Keratinocyte (primary cell): ENCODE measurements around the gene PIEZO1.

Source experiments
- EZH2 ChIP-seq: IDR thresholded peaks from one replicate; pipeline ENCODE4 v1.6.1; 2012; ENCODE audit warnings: inconsistent platforms, mild to moderate bottlenecking, low read length, moderate library complexity
- TF ChIP-seq, protein P1 (sequence below), 3 experiments: IDR thresholded peaks in 1 of 3; conservative IDR thresholded peaks in 1 of 3; optimal IDR thresholded peaks in 1 of 3; 2 replicates in 2 of 3; 3 replicates in 1 of 3; pipeline versions ENCODE3 to v1.5.1; 2011; ENCODE audit warnings: low read length in 3 of 3, mild to moderate bottlenecking in 3 of 3, moderate library complexity in 2 of 3, control low read depth in 1 of 3, inconsistent platforms in 1 of 3; ENCODE audit not compliant: insufficient read depth in 2 of 3; ENCODE audit errors: extremely low read depth in 1 of 3

GRCh38 chr16:88719267-88719932 lies 65.6 kb downstream of the PIEZO1 start:
- no peak for TF ChIP-seq EZH2
- TF ChIP-seq, protein P1, sequence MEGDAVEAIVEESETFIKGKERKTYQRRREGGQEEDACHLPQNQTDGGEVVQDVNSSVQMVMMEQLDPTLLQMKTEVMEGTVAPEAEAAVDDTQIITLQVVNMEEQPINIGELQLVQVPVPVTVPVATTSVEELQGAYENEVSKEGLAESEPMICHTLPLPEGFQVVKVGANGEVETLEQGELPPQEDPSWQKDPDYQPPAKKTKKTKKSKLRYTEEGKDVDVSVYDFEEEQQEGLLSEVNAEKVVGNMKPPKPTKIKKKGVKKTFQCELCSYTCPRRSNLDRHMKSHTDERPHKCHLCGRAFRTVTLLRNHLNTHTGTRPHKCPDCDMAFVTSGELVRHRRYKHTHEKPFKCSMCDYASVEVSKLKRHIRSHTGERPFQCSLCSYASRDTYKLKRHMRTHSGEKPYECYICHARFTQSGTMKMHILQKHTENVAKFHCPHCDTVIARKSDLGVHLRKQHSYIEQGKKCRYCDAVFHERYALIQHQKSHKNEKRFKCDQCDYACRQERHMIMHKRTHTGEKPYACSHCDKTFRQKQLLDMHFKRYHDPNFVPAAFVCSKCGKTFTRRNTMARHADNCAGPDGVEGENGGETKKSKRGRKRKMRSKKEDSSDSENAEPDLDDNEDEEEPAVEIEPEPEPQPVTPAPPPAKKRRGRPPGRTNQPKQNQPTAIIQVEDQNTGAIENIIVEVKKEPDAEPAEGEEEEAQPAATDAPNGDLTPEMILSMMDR (optimal IDR thresholded peaks at IDR 0.05 in 1 of 3, IDR thresholded peaks at IDR 0.05 in 1 of 3, conservative IDR thresholded peaks at IDR 0.05 in 1 of 3; ENCODE audit: extremely low read depth in 1 of 3, insufficient read depth in 2 of 3, low read length in 3 of 3) = no peak
